Measurements from ENCODE around the gene HGFAC. TPM values are rescaled to one million over a fixed set of nuclear protein-coding genes. Genes with fewer than 3 reads are reported as not detected.

HGFAC gene
- total RNA-seq, 4 donors from 2014 or later: 0.54 TPM; not detected in 3

- Histone ChIP-seq H3K4me1 (no peaks in the 10 kb centered on the region), H3K27ac (no peak overlapping the region), H3K9me3 (no peaks in the 10 kb centered on the region), H3K36me3 (no peaks in the 10 kb centered on the region), H3K27me3 (no peaks in the 10 kb centered on the region), H3K4me3 (replicated peaks in 1 of 3) (no peak overlapping the region)
- no peak for TF ChIP-seq POLR2A (IDR thresholded peaks at IDR 0.05)
- TF ChIP-seq, protein P1, sequence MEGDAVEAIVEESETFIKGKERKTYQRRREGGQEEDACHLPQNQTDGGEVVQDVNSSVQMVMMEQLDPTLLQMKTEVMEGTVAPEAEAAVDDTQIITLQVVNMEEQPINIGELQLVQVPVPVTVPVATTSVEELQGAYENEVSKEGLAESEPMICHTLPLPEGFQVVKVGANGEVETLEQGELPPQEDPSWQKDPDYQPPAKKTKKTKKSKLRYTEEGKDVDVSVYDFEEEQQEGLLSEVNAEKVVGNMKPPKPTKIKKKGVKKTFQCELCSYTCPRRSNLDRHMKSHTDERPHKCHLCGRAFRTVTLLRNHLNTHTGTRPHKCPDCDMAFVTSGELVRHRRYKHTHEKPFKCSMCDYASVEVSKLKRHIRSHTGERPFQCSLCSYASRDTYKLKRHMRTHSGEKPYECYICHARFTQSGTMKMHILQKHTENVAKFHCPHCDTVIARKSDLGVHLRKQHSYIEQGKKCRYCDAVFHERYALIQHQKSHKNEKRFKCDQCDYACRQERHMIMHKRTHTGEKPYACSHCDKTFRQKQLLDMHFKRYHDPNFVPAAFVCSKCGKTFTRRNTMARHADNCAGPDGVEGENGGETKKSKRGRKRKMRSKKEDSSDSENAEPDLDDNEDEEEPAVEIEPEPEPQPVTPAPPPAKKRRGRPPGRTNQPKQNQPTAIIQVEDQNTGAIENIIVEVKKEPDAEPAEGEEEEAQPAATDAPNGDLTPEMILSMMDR (IDR thresholded peaks at IDR 0.05): no peak
- no peak for DNase-seq
- WGBS, 2 donors: 48 to 71% methylated on average over 12 of the region's 17 CpGs
- intact Hi-C loops (cut with DNase I): no loop called here
Observed at GRCh38 chr4:3491681-3492405, 50.1 kb downstream of the HGFAC start.

DNA sequence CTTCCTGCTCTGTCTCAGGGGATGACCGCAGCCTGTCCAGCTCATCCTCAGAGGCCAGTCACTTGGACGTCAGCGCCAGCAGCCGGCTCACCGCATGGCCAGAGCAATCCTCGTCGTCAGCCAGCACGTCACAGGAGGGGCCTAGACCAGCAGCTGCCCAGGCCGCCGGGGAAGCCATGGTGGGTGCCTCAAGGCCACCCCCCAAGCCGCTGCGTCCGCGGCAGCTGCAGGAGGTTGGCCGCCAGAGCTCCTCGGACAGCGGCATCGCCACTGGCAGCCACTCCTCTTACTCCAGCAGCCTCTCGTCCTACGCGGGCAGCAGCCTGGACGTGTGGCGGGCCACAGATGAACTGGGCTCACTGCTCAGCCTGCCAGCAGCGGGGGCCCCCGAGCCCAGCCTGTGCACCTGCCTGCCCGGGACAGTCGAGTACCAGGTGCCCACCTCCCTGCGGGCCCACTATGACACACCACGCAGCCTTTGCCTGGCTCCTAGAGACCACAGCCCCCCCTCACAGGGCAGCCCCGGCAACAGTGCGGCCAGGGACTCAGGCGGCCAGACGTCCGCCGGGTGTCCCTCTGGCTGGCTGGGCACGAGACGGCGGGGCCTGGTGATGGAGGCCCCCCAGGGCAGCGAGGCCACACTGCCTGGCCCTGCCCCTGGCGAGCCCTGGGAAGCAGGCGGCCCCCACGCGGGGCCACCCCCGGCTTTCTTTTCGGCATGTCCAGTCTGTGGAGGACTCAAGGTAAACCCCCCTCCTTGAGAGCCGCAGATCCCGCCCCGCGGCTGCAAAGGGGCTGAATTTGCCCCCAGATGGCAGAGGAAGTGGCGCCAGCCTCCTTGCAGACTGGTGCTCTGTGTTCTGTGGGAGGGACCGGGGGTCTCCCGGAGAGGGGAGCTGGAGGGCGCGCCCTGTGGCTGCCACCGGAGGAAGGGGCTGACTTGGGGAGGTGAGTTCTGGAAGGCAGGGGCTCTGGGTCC, 51.3 kb downstream of the HGFAC start:
- intact Hi-C loops (cut with DNase I): no loop called here
- 79 to 82% methylated on average over 20 to 30 of the region's 55 CpGs for WGBS, 2 donors
- DNase-seq: no peak
- Histone ChIP-seq H3K4me1 (no peaks in the 10 kb centered on the region), H3K36me3 (no peaks in the 10 kb centered on the region), H3K27ac (no peak overlapping the region), H3K4me3 (replicated peaks in 1 of 3) (no peak overlapping the region), H3K27me3 (no peaks in the 10 kb centered on the region), H3K9me3 (no peaks in the 10 kb centered on the region)
- TF ChIP-seq POLR2A (IDR thresholded peaks at IDR 0.05): no peak
- TF ChIP-seq, protein P1 (IDR thresholded peaks at IDR 0.05): no peak

DNA sequence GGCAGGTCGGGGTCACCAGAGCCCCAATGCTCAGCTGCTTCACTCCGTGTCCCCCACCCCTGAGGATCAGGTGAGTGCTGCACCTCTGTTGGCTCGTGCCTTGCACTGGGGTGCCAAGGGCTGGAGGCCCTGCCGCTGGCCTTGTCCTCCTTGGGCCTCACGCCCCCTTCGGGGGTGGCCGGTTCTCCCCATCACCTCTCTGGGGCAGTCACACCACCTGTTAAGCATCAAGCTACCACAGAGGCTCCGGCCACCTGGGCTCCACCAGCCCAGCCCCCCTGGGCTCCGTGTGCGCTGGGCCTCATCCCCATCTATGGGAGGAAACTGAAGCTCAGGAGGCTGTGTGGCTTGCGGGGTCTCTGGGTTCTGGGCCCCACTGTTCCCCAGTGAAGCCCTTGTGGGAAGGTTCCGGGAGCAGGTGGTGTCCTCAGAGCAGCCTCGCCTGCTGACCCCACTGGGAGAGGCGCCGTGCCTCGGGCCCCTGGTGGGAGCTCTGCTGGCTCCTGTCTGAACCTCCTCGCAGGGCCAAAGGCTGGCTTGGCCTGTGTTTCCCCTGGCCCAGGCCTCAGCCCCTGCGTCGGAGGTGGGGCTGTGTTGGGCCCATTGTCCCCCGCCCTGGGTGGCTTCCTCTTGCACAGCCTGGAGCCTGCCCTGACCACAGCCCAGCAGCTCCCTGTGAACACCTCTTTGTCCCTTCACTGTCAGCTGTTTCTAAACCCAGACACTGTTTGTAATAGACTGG, 52.1 kb downstream of the HGFAC start:
- Histone ChIP-seq H3K9me3 (no peaks in the 10 kb centered on the region), H3K27ac (no peak overlapping the region), H3K27me3 (no peaks in the 10 kb centered on the region), H3K4me3 (replicated peaks in 1 of 3) (no peak overlapping the region), H3K4me1 (no peaks in the 10 kb centered on the region), H3K36me3 (no peaks in the 10 kb centered on the region)
- 56 to 61% methylated on average over 9 to 12 of the region's 20 CpGs for WGBS, 2 donors
- TF ChIP-seq POLR2A (IDR thresholded peaks at IDR 0.05): no peak
- TF ChIP-seq, protein P1 (IDR thresholded peaks at IDR 0.05): no peak
- no peak for DNase-seq
- intact Hi-C loops (cut with DNase I): no loop called here

DNA sequence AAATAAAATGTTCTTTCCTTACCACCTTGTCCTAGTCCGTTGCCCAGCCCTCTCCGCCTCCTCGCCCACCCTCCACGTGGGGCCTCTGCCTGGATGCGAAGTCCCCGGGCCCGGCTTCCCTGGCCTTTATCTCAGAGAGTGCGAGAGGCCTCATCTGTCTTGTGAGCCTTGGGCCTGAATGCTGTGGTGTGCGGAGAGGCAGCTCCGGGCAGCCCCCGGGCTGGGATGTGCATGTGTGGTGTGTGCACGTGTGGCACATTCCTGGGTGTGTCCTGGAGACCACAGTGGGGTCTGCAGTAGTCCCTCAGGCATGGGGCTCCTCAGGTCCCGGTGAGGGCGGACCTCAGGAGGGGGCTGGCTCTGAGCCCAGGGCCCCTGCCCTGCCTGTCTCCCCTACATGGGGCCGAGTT, 52.7 kb downstream of the HGFAC start:
- intact Hi-C loops (cut with DNase I): no loop called here

More for the DNA sequence above, 52.7 kb downstream of the HGFAC start:
- 43 to 44% methylated on average over 9 of the region's 15 CpGs for WGBS, 2 donors
- TF ChIP-seq, protein P1 (IDR thresholded peaks at IDR 0.05): no peak
- H3K36me3 ChIP-seq: no peaks in the 10 kb centered on the region
- DNase-seq: no peak
- no peaks in the 10 kb centered on the region for H3K4me1 ChIP-seq
- H3K27me3 ChIP-seq: no peaks in the 10 kb centered on the region
- H3K9me3 ChIP-seq: no peaks in the 10 kb centered on the region
- no peak overlapping the region for H3K4me3 ChIP-seq (replicated peaks in 1 of 3)
- H3K27ac ChIP-seq: no peak overlapping the region

Measured in thyroid gland (tissue), 4 donors.